NCI-H146 treated with DMSO at 0.1 percent for 48 hours (cell line): ENCODE data around the gene SLC16A6.
A peak's percentile ranks its signal among the peaks of the same experiment; 100 is the strongest.
"Not testable (repeated sequence)": the region's sequence is repeated elsewhere in the genome, so short reads cannot be mapped to it uniquely, and the experiment has no call there.

Source experiments
- DNase-seq: peaks from one replicate; lab custom pipeline; 2025; ENCODE audit not compliant: unreplicated experiment; lab: John Stamatoyannopoulos, UW

The SLC16A6 gene

GRCh38 chr17:68290955-68291835 lies at the start of gene SLC16A6, which contains the start of gene ARSG:
SLC16A6 (minus strand) TSS chr17:68291127; CDS start chr17:68278320, 12,807 bp downstream.
ARSG (plus strand) TSS chr17:68291495; CDS start chr17:68307494, 15,999 bp downstream.
- DNase-seq = peak; percentile 45

GRCh38 chr17:68334393-68334792 lies 43.5 kb upstream of the SLC16A6 start:
- no peak for DNase-seq

- DNase-seq = not testable (repeated sequence)
Observed at GRCh38 chr17:68331932-68332331, 41.0 kb upstream of the SLC16A6 start.

- DNase-seq = no peak
Observed at GRCh38 chr17:68329331-68329730, 38.4 kb upstream of the SLC16A6 start.

GRCh38 chr17:68328676-68329075 lies 37.7 kb upstream of the SLC16A6 start:
- DNase-seq = no peak

GRCh38 chr17:68327823-68328557 lies 37.1 kb upstream of the SLC16A6 start:
- DNase-seq = no peak

GRCh38 chr17:68326681-68327080 lies 35.8 kb upstream of the SLC16A6 start:
- no peak for DNase-seq

- DNase-seq = no peak
Observed at GRCh38 chr17:68325961-68326360, 35.0 kb upstream of the SLC16A6 start.

- no peak for DNase-seq
Observed at GRCh38 chr17:68324654-68325336, 33.9 kb upstream of the SLC16A6 start.

GRCh38 chr17:68324114-68324513 lies 33.2 kb upstream of the SLC16A6 start:
- DNase-seq = no peak

GRCh38 chr17:68322630-68323029 lies 31.7 kb upstream of the SLC16A6 start:
- no peak for DNase-seq

GRCh38 chr17:68321556-68321954 lies 30.6 kb upstream of the SLC16A6 start:
- no peak for DNase-seq

- DNase-seq = no peak
Observed at GRCh38 chr17:68320943-68321555, 30.1 kb upstream of the SLC16A6 start.

- no peak for DNase-seq
Observed at GRCh38 chr17:68320311-68320865, 29.5 kb upstream of the SLC16A6 start.

GRCh38 chr17:68319410-68320162 lies 28.7 kb upstream of the SLC16A6 start:
- no peak for DNase-seq

GRCh38 chr17:68318103-68318991 lies 27.4 kb upstream of the SLC16A6 start:
- DNase-seq = no peak

- no peak for DNase-seq
Observed at GRCh38 chr17:68317458-68317857, 26.5 kb upstream of the SLC16A6 start.

- no peak for DNase-seq
Observed at GRCh38 chr17:68315930-68316329, 25.0 kb upstream of the SLC16A6 start.
